ENCODE data around the gene KCNAB1.

DNA sequence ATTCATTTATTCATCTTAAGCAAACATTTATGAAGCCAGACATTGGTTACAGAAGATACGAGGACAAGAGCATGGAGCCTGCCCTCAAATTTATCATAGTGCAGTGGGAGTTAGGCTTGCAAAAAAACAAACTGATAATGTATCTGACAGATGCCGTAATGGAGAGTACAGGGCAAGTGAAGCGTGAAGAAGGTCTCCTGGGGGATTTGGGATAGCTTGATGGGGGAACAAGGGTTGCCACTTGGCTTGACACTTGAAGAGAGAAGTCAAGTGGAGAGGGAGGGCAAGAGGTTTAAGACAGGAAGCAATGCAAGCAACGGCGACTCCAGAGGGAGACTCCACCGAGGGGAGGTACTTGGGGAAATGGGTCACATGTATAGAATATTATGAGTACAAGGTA, 305.3 kb downstream of the KCNAB1 start:
- TF ChIP-seq, protein P1, sequence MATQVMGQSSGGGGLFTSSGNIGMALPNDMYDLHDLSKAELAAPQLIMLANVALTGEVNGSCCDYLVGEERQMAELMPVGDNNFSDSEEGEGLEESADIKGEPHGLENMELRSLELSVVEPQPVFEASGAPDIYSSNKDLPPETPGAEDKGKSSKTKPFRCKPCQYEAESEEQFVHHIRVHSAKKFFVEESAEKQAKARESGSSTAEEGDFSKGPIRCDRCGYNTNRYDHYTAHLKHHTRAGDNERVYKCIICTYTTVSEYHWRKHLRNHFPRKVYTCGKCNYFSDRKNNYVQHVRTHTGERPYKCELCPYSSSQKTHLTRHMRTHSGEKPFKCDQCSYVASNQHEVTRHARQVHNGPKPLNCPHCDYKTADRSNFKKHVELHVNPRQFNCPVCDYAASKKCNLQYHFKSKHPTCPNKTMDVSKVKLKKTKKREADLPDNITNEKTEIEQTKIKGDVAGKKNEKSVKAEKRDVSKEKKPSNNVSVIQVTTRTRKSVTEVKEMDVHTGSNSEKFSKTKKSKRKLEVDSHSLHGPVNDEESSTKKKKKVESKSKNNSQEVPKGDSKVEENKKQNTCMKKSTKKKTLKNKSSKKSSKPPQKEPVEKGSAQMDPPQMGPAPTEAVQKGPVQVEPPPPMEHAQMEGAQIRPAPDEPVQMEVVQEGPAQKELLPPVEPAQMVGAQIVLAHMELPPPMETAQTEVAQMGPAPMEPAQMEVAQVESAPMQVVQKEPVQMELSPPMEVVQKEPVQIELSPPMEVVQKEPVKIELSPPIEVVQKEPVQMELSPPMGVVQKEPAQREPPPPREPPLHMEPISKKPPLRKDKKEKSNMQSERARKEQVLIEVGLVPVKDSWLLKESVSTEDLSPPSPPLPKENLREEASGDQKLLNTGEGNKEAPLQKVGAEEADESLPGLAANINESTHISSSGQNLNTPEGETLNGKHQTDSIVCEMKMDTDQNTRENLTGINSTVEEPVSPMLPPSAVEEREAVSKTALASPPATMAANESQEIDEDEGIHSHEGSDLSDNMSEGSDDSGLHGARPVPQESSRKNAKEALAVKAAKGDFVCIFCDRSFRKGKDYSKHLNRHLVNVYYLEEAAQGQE (IDR thresholded peaks at IDR 0.05; ENCODE audit: insufficient read depth in 1 of 2, low read depth in 2 of 2, low read length in 2 of 2) = no peak
- no peak for TF ChIP-seq POLR2AphosphoS5 (IDR thresholded peaks at IDR 0.05; ENCODE audit: low read depth, low read length)
- TF ChIP-seq SIN3A (IDR thresholded peaks at IDR 0.05; ENCODE audit: borderline replicate concordance, insufficient read depth, low read length) = no peak

Measured in PFSK-1 (cell line).